Effector CD4-positive, alpha-beta T cell (primary cell): ENCODE data around the gene PSMB4.
A peak's percentile ranks its signal among the peaks of the same experiment; 100 is the strongest.

Experiments
- DNase-seq: peaks from one replicate; pipeline ENCODE4 v3.0.0-alpha.2; 2020

The PSMB4 gene

DNA sequence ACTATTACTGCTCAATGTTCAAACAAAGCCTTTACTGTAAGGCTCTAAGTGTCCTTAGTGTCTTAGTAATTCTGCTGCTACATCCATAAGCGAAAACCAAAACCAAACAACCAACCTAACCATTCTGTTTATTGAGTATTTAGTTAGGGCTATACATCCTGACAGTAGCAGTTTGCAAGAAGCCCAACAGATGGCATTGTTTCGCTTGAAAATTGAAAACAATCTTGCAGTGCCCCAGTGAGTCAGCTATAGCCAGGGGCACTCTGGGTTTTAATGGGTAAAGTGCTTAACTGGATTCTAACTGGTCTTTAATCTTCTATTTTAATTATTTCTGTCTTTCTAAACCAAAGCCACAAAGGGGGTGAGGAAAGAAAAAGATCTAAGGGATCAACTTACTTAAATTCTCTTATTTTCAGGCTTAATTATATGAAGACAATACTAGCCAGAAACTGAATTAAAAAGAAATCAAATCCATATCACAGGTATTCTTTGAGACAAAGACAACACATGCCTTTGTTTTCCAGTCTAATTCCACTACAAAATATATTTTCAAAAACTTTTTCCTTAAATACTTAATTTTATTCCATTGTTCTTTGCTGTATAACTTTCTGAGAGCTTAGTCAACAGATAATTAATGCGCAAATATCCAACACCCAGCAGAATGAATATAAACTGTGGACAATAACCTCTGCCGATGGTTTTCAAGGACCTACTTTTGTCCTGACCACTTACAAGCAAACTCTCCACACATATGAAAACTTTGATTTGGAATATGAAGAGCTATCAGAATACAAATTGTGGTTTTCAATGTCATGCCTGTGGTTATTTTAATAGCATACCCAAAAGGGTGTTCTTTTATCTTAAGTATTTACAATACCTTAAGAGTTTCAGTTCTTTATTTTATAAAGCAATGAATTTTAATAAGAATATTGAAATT lies 44.7 kb downstream of the PSMB4 start:
- peak; percentile 58 for DNase-seq

DNA sequence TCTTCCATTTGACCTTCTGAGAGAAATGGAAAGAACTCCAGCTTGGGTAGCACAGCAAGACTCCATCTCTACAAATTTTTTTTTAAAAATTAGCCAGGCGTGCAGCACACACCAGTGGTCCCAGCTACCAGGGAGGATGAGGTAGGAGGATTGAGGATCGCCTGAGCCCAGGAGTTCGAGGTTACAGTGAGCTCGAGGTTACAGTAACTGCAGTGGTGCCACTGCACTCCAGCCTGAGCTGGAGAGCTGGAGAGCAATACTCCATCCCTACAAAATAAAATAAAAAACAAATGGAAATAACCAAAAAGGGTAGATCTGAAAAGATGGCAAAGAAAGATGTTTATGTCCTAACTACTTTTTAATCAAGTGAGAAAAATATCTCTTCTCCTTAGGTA lies 45.4 kb downstream of the PSMB4 start:
- DNase-seq, result no peak

DNA sequence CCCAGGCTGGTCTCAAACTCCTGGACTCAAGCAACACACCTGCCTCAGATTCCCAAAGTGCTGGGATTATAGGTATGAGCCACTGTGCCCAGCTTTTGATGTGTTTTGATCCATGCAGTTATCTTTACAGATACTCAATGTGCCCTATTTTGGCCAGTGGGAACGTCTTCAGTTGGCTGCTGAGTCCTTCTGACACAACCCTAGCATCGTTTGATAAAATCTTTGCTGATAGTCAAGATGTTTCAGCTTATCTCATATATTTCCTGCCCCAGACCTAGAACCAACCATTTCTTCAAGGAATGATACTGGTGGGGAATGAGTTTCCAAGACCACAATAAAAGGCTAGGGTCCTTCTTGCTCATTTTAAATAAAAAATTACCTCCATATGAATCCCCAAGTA lies 48.3 kb downstream of the PSMB4 start:
- DNase-seq, result no peak
